H1 (cell line): ENCODE results near the gene TRIM40. TPM values are rescaled to one million over a fixed set of nuclear protein-coding genes. Genes with fewer than 3 reads are reported as not detected.

Source experiments
- CTCF ChIA-PET: fragments of 300-600 bp; sonication (Branson Sonifier 250); formaldehyde crosslinking; loops from one replicate; lab custom pipeline; 2021; ENCODE audit not compliant: partially characterized antibody; lab: Charles Lee
- POLR2A ChIA-PET: fragments of 300-600 bp; sonication (Branson Sonifier 250); formaldehyde crosslinking; loops from one replicate; lab custom pipeline; 2021; ENCODE audit warnings: inconsistent platforms; ENCODE audit not compliant: partially characterized antibody; lab: Charles Lee
- DNase-seq, 2 experiments: peaks; one replicate each; pipeline versions ENCODE4 v3.0.0 to v3.0.0-alpha.2; 2010 to 2022; ENCODE audit warnings: low spot score in 2 of 2, low read depth in 1 of 2, mixed read lengths in 1 of 2
- FAIRE-seq: peaks from 2 replicates; lab custom pipeline; 2011; peaks lifted over from hg19 to GRCh38; lab: Jason Lieb, UNC
- H2AFZ ChIP-seq: 2 replicates; pipeline ENCODE4 v1.8.1; 2012; ENCODE audit warnings: low read length, inconsistent platforms
- H2AK5ac ChIP-seq: 2 replicates; pipeline ENCODE4 v1.6.1; 2013; ENCODE audit warnings: low read depth, low read length
- H2BK120ac ChIP-seq: replicated peaks from 2 replicates; pipeline ENCODE3; 2013; ENCODE audit warnings: low read depth, low read length, inconsistent platforms
- H2BK12ac ChIP-seq: 2 replicates; pipeline ENCODE4 v1.6.1; 2013; ENCODE audit warnings: low read depth, low read length
- H2BK15ac ChIP-seq: 2 replicates; pipeline ENCODE4 v1.6.1; 2013; ENCODE audit warnings: low read length
- H2BK20ac ChIP-seq: 2 replicates; pipeline ENCODE4 v1.6.1; 2013; ENCODE audit warnings: low read length
- H2BK5ac ChIP-seq: 2 replicates; pipeline ENCODE4 v1.6.1; 2013; ENCODE audit warnings: low read depth, low read length
- H3K14ac ChIP-seq: 2 replicates; pipeline ENCODE4 v1.6.1; 2013; ENCODE audit warnings: inconsistent platforms; ENCODE audit not compliant: insufficient read length
- H3K18ac ChIP-seq: 2 replicates; pipeline ENCODE4 v1.6.1; 2013; ENCODE audit warnings: low read length; ENCODE audit errors: extremely low read depth
- H3K23ac ChIP-seq: 2 replicates; pipeline ENCODE4 v1.6.1; 2013; ENCODE audit warnings: inconsistent platforms; ENCODE audit not compliant: insufficient read length
- H3K23me2 ChIP-seq: 2 replicates; pipeline ENCODE4 v1.6.1; 2013; ENCODE audit warnings: low read depth, low read length
- H3K27ac ChIP-seq: 2 replicates; pipeline ENCODE4 v1.6.1; 2011; ENCODE audit warnings: low read depth, low read length, inconsistent platforms
- H3K27me3 ChIP-seq, 4 experiments: replicated peaks in 1 of 4; 1 replicate in 1 of 4; 2 replicates in 3 of 4; pipeline versions ENCODE4 v1.6.1 to v1.8.1; 2011 to 2013; ENCODE audit warnings: low read length in 3 of 4, mild to moderate bottlenecking in 3 of 4, inconsistent platforms in 2 of 4, mixed read lengths in 2 of 4, moderate library complexity in 1 of 4; ENCODE audit not compliant: control insufficient read depth in 3 of 4, insufficient read depth in 3 of 4; ENCODE audit errors: extremely low read depth in 1 of 4
- H3K36me3 ChIP-seq, 4 experiments: 2 replicates each; pipeline versions ENCODE4 v1.6.1 to v1.8.1; 2011 to 2013; ENCODE audit warnings: mild to moderate bottlenecking in 4 of 4, low read length in 3 of 4, moderate library complexity in 2 of 4, control low read depth in 1 of 4, inconsistent platforms in 1 of 4; ENCODE audit not compliant: insufficient read depth in 4 of 4, control insufficient read depth in 2 of 4
- H3K4ac ChIP-seq: replicated peaks from 2 replicates; pipeline ENCODE3; 2013; ENCODE audit warnings: low read length, low read depth, mixed read lengths, inconsistent platforms; ENCODE audit not compliant: insufficient read length
- H3K4me1 ChIP-seq, 4 experiments: replicated peaks in 1 of 4; 1 replicate in 1 of 4; 2 replicates in 3 of 4; pipeline versions ENCODE4 v1.6.1 to v1.8.1; 2011 to 2013; ENCODE audit warnings: low read length in 3 of 4, inconsistent platforms in 2 of 4, mixed read lengths in 1 of 4; ENCODE audit not compliant: insufficient read depth in 4 of 4, control insufficient read depth in 3 of 4
- H3K4me2 ChIP-seq, 2 experiments: 2 replicates each; pipeline versions ENCODE4 v1.6.1 to v1.8.1; 2011 to 2013; ENCODE audit warnings: low read depth in 2 of 2, low read length in 2 of 2, control low read depth in 1 of 2, inconsistent platforms in 1 of 2, mild to moderate bottlenecking in 1 of 2; ENCODE audit not compliant: insufficient read depth in 1 of 2
- H3K4me3 ChIP-seq, 4 experiments: fragments of 200-600, 300-600 bp in 1 of 4; sonication (generic), shearing (Covaris generic), sonication (Bioruptor Twin) in 1 of 4; 2 replicates each; pipeline versions ENCODE4 v1.5.1 to v1.8.1; 2011 to 2016; ENCODE audit warnings: low read length in 4 of 4, low read depth in 3 of 4, control low read depth in 2 of 4, inconsistent platforms in 2 of 4, mild to moderate bottlenecking in 2 of 4, mixed read lengths in 1 of 4, moderate library complexity in 1 of 4; ENCODE audit not compliant: insufficient read depth in 2 of 4; ENCODE audit errors: extremely low read depth in 1 of 4
- H3K56ac ChIP-seq: replicated peaks from 2 replicates; pipeline ENCODE3; 2013; ENCODE audit warnings: low read depth, mild to moderate bottlenecking, mixed read lengths, low read length, inconsistent platforms; ENCODE audit not compliant: insufficient read length
- H3K79me1 ChIP-seq: 2 replicates; pipeline ENCODE4 v1.6.1; 2013; ENCODE audit warnings: low read depth, low read length, control low read depth
- H3K79me2 ChIP-seq, 2 experiments: 2 replicates each; pipeline versions ENCODE4 v1.6.1 to v1.8.1; 2012 to 2013; ENCODE audit warnings: low read length in 2 of 2, mild to moderate bottlenecking in 2 of 2, inconsistent platforms in 1 of 2; ENCODE audit not compliant: insufficient read depth in 2 of 2, control insufficient read depth in 1 of 2
- H3K9ac ChIP-seq, 4 experiments: replicated peaks in 1 of 4; 1 replicate in 1 of 4; 2 replicates in 3 of 4; pipeline versions ENCODE4 v1.6.1 to v1.8.1; 2011 to 2013; ENCODE audit warnings: low read depth in 3 of 4, low read length in 3 of 4, control low read depth in 2 of 4, mild to moderate bottlenecking in 2 of 4, moderate library complexity in 2 of 4, inconsistent platforms in 1 of 4; ENCODE audit errors: extremely low read depth in 1 of 4
- H3K9me3 ChIP-seq, 2 experiments: 2 replicates each; pipeline versions ENCODE4 v1.6.1 to v1.8.1; 2012 to 2013; ENCODE audit warnings: mild to moderate bottlenecking in 2 of 2, moderate library complexity in 2 of 2, control low read depth in 1 of 2, inconsistent platforms in 1 of 2, low read depth in 1 of 2, low read length in 1 of 2, mixed read lengths in 1 of 2; ENCODE audit not compliant: insufficient read depth in 2 of 2
- H4K20me1 ChIP-seq, 2 experiments: replicated peaks in 1 of 2; 2 replicates each; pipeline versions ENCODE3 to v1.8.1; 2011 to 2013; ENCODE audit warnings: inconsistent platforms in 2 of 2, low read length in 2 of 2, mild to moderate bottlenecking in 1 of 2; ENCODE audit not compliant: insufficient read depth in 2 of 2, control insufficient read depth in 1 of 2
- H4K5ac ChIP-seq: 2 replicates; pipeline ENCODE4 v1.6.1; 2013; ENCODE audit warnings: low read length, low read depth, mixed read lengths, inconsistent platforms; ENCODE audit not compliant: insufficient read length
- H4K8ac ChIP-seq: 2 replicates; pipeline ENCODE4 v1.8.0; 2013; ENCODE audit warnings: mild to moderate bottlenecking, moderate library complexity, low read length, inconsistent platforms; ENCODE audit not compliant: insufficient read depth; ENCODE audit errors: extremely low read depth
- H4K91ac ChIP-seq: replicated peaks from 2 replicates; pipeline ENCODE3; 2013; ENCODE audit warnings: low read length, mixed read lengths, inconsistent platforms; ENCODE audit not compliant: insufficient read length
- HDAC2 ChIP-seq, 2 experiments: fragments of 300-600 bp in 1 of 2; sonication (generic) in 1 of 2; IDR thresholded peaks; 2 replicates each; pipeline ENCODE4 v1.6.1; 2011 to 2012; ENCODE audit warnings: low read depth in 2 of 2, low read length in 2 of 2, mild to moderate bottlenecking in 2 of 2, moderate library complexity in 2 of 2, borderline replicate concordance in 1 of 2, inconsistent platforms in 1 of 2
- KDM1A ChIP-seq: fragments of 200-600, 300-600 bp; sonication (generic); IDR thresholded peaks from 2 replicates; pipeline ENCODE4 v1.7.1; 2016; ENCODE audit warnings: mild to moderate bottlenecking, low read length, borderline replicate concordance
- MAFK ChIP-seq: IDR thresholded peaks from 2 replicates; pipeline ENCODE4 v1.6.1; 2012; ENCODE audit warnings: low read depth, mild to moderate bottlenecking, improper control_type of control experiment, low read length
- SIRT6 ChIP-seq: IDR thresholded peaks from one replicate; pipeline ENCODE4 v1.7.1; 2012; ENCODE audit warnings: low read length, inconsistent platforms
- SUZ12 ChIP-seq: fragments of 200-600 bp; sonication (generic); IDR thresholded peaks from 2 replicates; pipeline ENCODE4 v1.6.1; 2012; ENCODE audit warnings: mild to moderate bottlenecking, inconsistent platforms, low read length, moderate library complexity, mixed read lengths
- TAF7 ChIP-seq: optimal IDR thresholded peaks from 2 replicates; pipeline ENCODE3; 2011; ENCODE audit warnings: low read depth, mild to moderate bottlenecking, inconsistent platforms, low read length, moderate library complexity, borderline replicate concordance
- WGBS, 2 experiments: shearing (Covaris generic) in 1 of 2; methylation state at CpG; one replicate each; pipeline versions ENCODE4 v1.1.6 to v1.1.7; 2013 to 2015; ENCODE audit warnings: low lambda C conversion rate in 2 of 2, mixed read lengths in 2 of 2, inconsistent platforms in 1 of 2, low coverage in 1 of 2, missing lambda C conversion rate in 1 of 2; ENCODE audit not compliant: insufficient replicate concordance in 2 of 2, insufficient coverage in 1 of 2, insufficient read length in 1 of 2; ENCODE audit errors: extremely low coverage in 1 of 2, missing lambda C conversion rate in 1 of 2; 5-methylcytosine and 5-hydroxymethylcytosine counted together
- polyA plus RNA-seq, 7 experiments: library from polyadenylated mRNA; depleted of rRNA in 3 of 7; stranded (reverse) in 5 of 7; unstranded in 2 of 7; fragments of >200 nt in 5 of 7; fragments of 200-250 nt in 2 of 7; gene quantifications; 1 replicate in 5 of 7; 2 replicates in 1 of 7; 4 replicates in 1 of 7; pipeline versions ENCODE4 v1.2.1 to v1.2.3, GENCODE V29; 2011 to 2013; ENCODE audit warnings: missing spikeins in 2 of 7, mixed read lengths in 2 of 7
- total RNA-seq: library from RNA; stranded (reverse); fragmentation: NEBNext Ultra II Directional; extraction: Animal tissue kit (Norgen Biotek cat#: 25700); gene quantifications from 2 replicates; pipeline ENCODE4 v1.2.1, GENCODE V29; 2021

The TRIM40 gene
- total and polyA plus RNA-seq, 2 of the 8 experiments (the other 6 are each of a cell fraction or from before 2014, with no cell fraction given): not detected

- no peak overlapping the region for H3K14ac ChIP-seq
- no peaks in the 10 kb centered on the region for H3K9me3 ChIP-seq
- ChIA-PET POLR2A (no interaction called here), CTCF (interaction anchor here (1.4 to 1.5 kb wide), 2 partner anchors 33 to 62 kb away, joined by 4 to 13 read pairs; no protein-coding TSS in a partner anchor)
- no peak overlapping the region for H4K5ac ChIP-seq
- H2BK15ac ChIP-seq: no peak overlapping the region
- H3K4me3 ChIP-seq: no peak overlapping the region
- H2AK5ac ChIP-seq: no peak overlapping the region
- no peak overlapping the region for H2BK120ac ChIP-seq
- H3K23ac ChIP-seq: no peak overlapping the region
- no peak overlapping the region for H3K4me2 ChIP-seq
- H3K4ac ChIP-seq: no peak overlapping the region
- no peak overlapping the region for H3K18ac ChIP-seq
- no peaks in the 10 kb centered on the region for H3K23me2 ChIP-seq
- TF ChIP-seq HDAC2 (IDR thresholded peaks at IDR 0.05; ENCODE audit: borderline replicate concordance in 1 of 2, low read depth in 2 of 2, low read length in 2 of 2) (no peak), MAFK (no peak), TAF7 (no peak), SUZ12 (no peak), KDM1A (no peak), SIRT6 (no peak)
- H3K56ac ChIP-seq: no peak overlapping the region
- H3K27me3 ChIP-seq: peaks cover 0 to 3% (median 1%) of the 10 kb centered on the region in 4 experiments; a peak in 2 of 7 replicates
- no peaks in the 10 kb centered on the region for H3K36me3 ChIP-seq
- H3K4me1 ChIP-seq: peaks cover 0 to 4% (median 2%) of the 10 kb centered on the region in 4 experiments; a peak in 1 of 7 replicates
- H2BK5ac ChIP-seq: no peak overlapping the region
- H3K79me2 ChIP-seq: no peaks in the 10 kb centered on the region
- H4K91ac ChIP-seq: no peak overlapping the region
- no peak overlapping the region; the same call in 1 of the 2 replicates for H4K8ac ChIP-seq
- no peak overlapping the region for H2BK12ac ChIP-seq
- no peak overlapping the region for H2AFZ ChIP-seq
- H2BK20ac ChIP-seq: no peak overlapping the region
- no peak overlapping the region for H3K27ac ChIP-seq
- no peak for FAIRE-seq
- H3K79me1 ChIP-seq: no peaks in the 10 kb centered on the region
- DNase-seq: no peak
- no peak overlapping the region for H3K9ac ChIP-seq
- no peaks in the 10 kb centered on the region for H4K20me1 ChIP-seq
- WGBS, 2 experiments: 83% methylated on average over 4 of the region's 4 CpGs; no CpG with 5 or more reads in 1 of the 2 experiments
Measured at GRCh38 chr6:30164714-30165113, 28.8 kb downstream of the TRIM40 start.
